DMS79 treated with DMSO at 0.1 percent for 48 hours (cell line): Measurements from ENCODE around the gene ANKRD10.

Source experiments
- DNase-seq: peaks from one replicate; lab custom pipeline; 2025; lab: John Stamatoyannopoulos, UW

ANKRD10 gene

GRCh38 chr13:110914331-110915056 lies 375 bp downstream of the ANKRD10 start:
- peak; percentile 80 for DNase-seq

DNA sequence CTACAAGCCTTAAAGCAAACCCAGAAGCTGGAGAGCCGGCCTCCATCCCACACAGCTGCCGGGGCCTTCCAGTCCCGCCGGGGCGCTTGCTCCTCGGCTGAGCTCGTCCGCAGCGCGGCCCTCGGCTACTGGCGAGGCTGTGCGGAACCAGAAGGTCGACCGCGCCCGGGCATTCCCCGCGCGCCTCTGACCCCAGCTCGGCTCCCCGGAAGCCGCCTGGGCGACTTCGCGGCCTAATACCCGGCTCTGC lies 863 bp downstream of the ANKRD10 start:
- DNase-seq = no peak

GRCh38 chr13:110913322-110914080 lies 1.4 kb downstream of the ANKRD10 start:
- peak; percentile 59 for DNase-seq

DNA sequence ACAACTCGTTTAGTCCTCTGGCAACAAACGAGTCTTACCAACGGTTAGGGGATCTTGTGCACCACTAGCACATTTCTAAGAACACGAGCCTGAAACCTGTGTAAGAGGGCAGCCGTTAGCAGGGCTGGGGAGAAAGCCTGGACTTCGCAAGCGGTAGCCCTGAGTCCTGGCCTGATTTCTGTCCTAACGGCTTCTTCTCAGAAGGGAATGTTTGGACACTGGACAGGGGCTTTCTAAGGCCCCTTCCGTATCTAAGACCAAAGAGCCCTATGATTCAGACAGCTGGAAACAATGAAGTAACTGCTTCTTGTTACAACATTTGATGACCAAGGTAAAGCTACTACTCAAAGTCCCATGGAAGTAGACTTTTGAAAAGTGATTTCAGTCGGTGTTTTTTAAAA lies 2.2 kb downstream of the ANKRD10 start:
- DNase-seq = peak; percentile 59

GRCh38 chr13:110911880-110912279 lies 3.0 kb downstream of the ANKRD10 start:
- peak; percentile 93 for DNase-seq

DNA sequence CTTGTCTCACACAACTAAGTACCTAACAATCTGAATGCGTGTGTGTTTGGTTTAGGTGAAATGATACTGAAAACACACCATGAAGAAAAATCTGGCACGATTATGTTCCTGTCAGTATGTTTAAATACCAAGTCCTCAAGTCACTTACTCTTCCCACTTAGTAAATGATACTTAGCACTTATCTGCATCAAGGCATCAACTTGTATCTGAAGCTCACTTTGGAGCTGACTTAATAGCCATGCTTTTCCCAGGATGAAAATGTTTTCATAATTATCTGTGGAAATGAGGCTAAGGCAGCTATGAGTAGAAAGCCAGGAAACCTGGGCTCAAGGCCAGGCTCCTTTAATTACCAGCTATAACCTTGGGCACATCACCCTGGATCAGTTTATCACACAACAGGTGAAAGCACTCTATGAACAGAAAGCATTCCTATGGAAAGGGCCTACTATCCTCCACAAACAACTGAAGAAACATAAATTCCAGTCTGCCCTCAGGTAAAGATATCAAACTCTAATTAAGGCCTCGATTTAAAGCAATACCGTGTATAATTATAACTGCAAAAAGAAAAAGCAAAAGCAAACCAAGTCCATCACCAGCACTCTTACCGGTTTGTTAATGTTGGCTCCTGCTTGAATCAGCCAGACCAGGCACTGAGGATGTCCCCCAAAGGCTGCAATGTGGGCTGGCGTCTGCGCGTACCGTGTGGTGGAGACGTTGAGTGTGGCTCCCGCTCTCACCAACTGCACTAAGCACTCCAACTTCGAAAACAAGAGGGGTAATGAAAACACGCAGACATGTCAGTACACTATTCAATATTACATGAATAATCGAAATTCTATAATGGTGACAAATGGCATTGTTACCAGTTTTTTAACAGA lies 4.6 kb downstream of the ANKRD10 start:
- no peak for DNase-seq

- DNase-seq = no peak
These were observed 6.6 kb downstream of the ANKRD10 start for GRCh38 chr13:110907951-110908898.

GRCh38 chr13:110907301-110907700 lies 7.6 kb downstream of the ANKRD10 start:
- no peak for DNase-seq

DNA sequence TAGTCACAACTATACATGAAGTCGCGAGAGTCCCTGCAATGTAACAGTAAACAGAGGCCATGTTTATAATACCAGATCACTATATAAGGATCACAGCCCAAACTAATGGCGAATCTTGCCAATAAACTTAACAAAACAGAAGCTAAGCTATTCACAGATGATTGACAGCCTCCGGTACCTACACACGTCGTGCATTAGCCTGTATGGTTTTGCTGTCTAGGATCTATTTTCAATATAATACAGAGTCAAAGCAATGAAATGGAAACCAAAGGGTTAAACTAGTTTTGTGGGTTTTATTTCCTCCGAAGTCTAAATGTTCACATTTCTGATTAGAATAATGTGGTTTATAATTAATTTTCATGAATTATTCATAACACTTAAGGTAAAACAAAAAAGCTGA lies 10.1 kb downstream of the ANKRD10 start:
- no peak for DNase-seq

DNA sequence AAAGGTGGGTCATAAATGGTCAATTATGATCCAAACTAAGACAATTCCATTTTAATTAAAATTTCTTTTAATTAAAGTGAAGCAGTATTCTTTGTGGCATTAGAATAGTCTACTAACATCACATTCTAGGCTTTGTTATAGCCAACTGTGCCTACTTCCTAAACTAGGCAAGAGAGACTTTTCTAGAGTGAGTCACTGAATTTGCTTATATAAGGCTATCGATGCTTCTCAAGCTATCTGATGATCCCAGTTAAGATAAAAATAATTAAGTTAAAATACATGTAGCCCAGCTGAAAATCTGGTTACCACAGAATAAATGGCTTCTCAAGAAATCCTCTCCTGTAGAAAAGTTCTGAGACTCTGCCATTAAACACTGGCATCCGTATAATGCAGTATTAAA lies 12.5 kb downstream of the ANKRD10 start:
- DNase-seq = no peak

DNA sequence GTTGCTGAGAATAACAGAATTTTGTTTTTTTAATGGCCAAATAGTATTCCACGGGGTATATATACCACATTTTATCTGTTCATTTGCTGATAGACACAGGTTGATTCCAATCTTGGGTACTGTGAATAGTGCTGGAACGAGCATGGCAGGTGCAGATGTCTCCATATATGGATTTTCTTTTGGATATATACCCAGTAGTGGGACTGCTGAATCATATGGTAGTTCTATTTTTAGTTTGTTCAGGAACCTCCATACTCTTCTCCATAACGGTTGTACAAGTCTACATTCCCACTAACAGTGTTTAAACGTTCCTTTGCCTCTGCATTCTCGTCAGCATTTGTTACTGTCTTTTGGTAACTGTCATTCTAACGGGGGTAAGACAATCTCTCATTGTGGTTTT lies 17.3 kb downstream of the ANKRD10 start:
- DNase-seq = no peak

- DNase-seq = no peak
These were observed 17.9 kb downstream of the ANKRD10 start for GRCh38 chr13:110897014-110897413.

DNA sequence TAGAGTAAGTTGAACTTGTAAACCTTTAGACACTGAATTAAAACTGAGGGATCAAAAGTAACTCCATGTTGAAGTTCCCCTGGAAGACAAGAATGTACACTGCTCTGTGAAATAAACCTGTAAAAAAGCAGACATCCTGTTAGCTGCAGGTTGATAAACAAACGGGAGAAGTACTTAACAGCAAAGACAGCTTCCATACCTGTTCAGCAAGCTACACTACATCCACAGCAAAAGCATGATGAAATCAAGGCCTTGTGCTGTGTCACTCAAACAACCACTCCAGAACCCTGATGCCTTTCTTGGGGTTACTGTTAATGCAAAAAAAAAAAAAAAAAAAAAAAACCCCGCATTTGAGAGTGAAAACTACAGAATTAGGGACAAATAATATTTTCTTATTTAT lies 20.8 kb downstream of the ANKRD10 start:
- no peak for DNase-seq

DNA sequence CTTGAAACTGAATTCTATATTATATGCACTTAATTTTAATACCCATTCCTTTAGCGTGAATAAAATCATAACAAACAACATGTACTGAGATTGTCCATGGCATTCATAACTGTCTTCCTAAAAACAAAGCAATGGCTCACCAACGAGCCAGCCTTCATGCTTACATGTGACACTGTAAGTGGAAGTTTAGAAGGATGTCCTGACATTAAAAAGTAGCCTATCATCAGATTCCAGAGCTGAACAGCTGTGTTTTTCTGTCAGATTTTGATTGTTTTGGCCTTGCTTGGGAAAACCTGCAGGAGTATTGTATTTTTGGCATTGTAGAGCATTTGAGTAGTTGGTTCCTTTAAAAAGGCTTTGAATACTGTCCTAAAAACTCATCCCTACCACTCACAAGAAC lies 21.3 kb downstream of the ANKRD10 start:
- no peak for DNase-seq

GRCh38 chr13:110890279-110891165 lies 24.3 kb downstream of the ANKRD10 start:
- no peak for DNase-seq

DNA sequence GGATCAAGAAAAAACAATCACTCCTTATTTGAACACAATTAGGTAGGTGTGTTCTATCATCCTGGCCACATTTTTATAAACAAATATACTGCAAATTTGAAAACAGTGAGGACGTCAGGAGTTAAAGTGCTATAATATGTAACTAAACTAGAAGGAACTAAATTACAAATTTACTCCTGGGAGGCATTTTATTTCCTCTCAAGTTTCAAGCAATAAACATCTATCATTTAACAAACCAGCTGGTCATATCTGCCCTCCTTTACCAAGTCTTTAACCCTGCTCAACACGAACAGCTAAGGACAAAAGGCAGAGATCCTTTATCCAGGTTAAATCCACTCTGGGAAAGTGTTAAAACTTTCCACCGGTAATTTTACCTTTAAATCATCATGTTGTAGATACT lies 26.5 kb downstream of the ANKRD10 start:
- no peak for DNase-seq

DNA sequence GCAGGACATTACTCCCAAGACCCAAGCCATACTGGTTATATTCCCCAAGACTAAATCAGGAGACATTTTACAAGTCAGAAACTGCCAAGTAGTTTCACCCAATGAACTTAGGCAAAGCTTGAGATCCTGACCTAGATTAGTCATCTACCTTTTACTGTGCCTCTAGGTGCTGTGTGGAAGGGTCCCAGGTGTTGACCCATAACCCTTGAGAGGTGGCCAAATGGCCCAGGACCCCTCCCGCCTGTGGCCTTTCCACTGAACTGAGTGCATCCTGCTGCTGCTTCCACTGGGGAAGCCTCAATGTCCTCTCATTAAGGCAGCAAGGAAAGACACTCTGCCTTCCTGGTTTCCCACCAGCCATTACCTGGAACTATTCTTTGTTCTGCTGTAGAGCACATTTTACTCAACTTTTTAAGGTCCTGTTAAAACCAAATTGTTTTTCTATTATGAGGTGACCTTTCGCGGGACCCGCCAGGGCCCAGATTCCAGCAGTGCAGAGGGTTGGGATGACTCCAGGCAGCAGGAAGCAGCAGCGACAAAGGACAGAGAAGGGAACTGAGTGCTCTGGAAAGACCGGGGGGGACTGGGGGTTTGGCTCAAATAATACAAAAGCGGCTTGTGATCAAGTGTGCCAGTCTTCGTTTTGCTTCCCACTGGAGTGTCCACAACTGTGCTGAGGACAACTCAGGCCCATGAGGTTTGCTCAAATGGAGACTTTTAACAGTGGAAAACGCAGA lies 27.1 kb downstream of the ANKRD10 start:
- DNase-seq = no peak

DNA sequence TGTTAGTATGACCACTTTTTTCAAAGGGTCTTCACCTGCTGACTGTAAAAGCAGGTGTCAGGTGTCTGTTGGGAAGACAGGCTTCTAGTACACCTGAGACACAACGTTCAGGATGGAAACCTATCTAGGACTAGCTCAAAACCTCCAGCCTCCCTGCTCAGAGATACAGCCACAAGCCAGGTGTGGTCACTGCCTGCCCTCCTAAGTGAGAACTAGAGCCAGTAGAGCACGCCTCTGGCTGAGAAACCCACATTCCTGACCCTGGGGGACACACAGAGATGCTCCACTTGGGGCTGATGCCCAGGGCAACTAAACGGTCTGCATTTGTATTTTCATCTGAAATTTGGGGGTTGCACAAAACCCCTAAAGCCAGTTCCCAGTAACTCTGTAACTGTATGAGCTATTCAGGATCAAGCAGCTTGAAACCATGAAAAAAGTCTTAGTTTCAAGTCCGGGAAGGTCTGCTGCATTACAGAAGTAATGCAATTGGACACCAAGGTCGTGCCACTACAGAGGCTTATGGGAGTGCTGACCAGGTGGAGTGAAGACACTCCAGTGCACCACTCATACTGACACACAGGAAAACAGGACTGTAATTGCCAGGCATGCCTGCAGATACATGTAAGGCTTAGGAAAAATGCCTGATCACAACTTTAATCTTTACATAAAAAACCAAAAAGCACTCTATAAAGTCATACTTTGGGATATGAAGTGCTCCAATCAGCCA lies 27.8 kb downstream of the ANKRD10 start:
- DNase-seq = no peak
